HG02571 (cell line): ENCODE data around the gene ANXA6.

ENCODE experiments used
- ATAC-seq: cut with Tn5 transposase; IDR thresholded peaks from one replicate; pipeline ENCODE4 v1.9.1; 2021; ENCODE audit warnings: mild to moderate bottlenecking, moderate library complexity; ENCODE audit not compliant: unreplicated experiment

Gene ANXA6

GRCh38 chr5:151130922-151131891 lies 26.4 kb downstream of the ANXA6 start:
- ATAC-seq = no peak

GRCh38 chr5:151130235-151130921 lies 27.2 kb downstream of the ANXA6 start:
- no peak for ATAC-seq

- no peak for ATAC-seq
These were observed 28.8 kb downstream of the ANXA6 start for GRCh38 chr5:151128817-151129216.

- no peak for ATAC-seq
These were observed 29.7 kb downstream of the ANXA6 start for GRCh38 chr5:151127926-151128325.

GRCh38 chr5:151126199-151126645 lies 31.4 kb downstream of the ANXA6 start:
- ATAC-seq = peak; percentile 28

- no peak for ATAC-seq
These were observed 32.2 kb downstream of the ANXA6 start for GRCh38 chr5:151125421-151125820.

GRCh38 chr5:151123897-151124751 lies 33.5 kb downstream of the ANXA6 start:
- ATAC-seq = peak; percentile 84

- ATAC-seq = no peak
These were observed 34.8 kb downstream of the ANXA6 start for GRCh38 chr5:151122828-151123227.

GRCh38 chr5:151121665-151122064 lies 35.9 kb downstream of the ANXA6 start:
- no peak for ATAC-seq

GRCh38 chr5:151121095-151121494 lies 36.5 kb downstream of the ANXA6 start:
- ATAC-seq = no peak

- ATAC-seq = no peak
These were observed 38.5 kb downstream of the ANXA6 start for GRCh38 chr5:151118913-151119575.

GRCh38 chr5:151115272-151115905 lies 42.2 kb downstream of the ANXA6 start:
- ATAC-seq = no peak

- ATAC-seq = no peak
These were observed 43.9 kb downstream of the ANXA6 start for GRCh38 chr5:151113651-151114050.

GRCh38 chr5:151110992-151111391 lies 46.6 kb downstream of the ANXA6 start:
- no peak for ATAC-seq

- ATAC-seq = peak; percentile 43
These were observed 47.4 kb downstream of the ANXA6 start for GRCh38 chr5:151110122-151110681.

GRCh38 chr5:151108566-151108965 lies 49.0 kb downstream of the ANXA6 start:
- ATAC-seq = no peak

GRCh38 chr5:151107738-151108520 lies 49.6 kb downstream of the ANXA6 start:
- ATAC-seq = no peak

- no peak for ATAC-seq
These were observed 50.5 kb downstream of the ANXA6 start for GRCh38 chr5:151107084-151107483.

GRCh38 chr5:151106509-151106908 lies 51.1 kb downstream of the ANXA6 start:
- no peak for ATAC-seq
